PC-9 (cell line): ENCODE results near the gene CST11. TPM values are rescaled to one million over a fixed set of nuclear protein-coding genes. Genes with fewer than 3 reads are reported as not detected.

Experiments
- BruUV-seq: library from RNA; stranded (reverse); fragments of 400-500 nt; replicated peaks from 2 replicates; lab custom pipeline; 2021; lab: Mats Ljungman, UMichigan
- CTCF ChIA-PET: fragments of 300-600 bp; sonication (Branson Sonifier 250); formaldehyde crosslinking; loops from one replicate; lab custom pipeline; 2022; ENCODE audit warnings: antibody characterized with exemption; lab: Charles Lee
- POLR2A ChIA-PET: fragments of 300-600 bp; sonication (Branson Sonifier 250); formaldehyde crosslinking; loops from one replicate; lab custom pipeline; 2022; ENCODE audit warnings: antibody characterized with exemption; ENCODE audit not compliant: unreplicated experiment; lab: Charles Lee
- DNase-seq, 2 experiments: peaks; one replicate each; pipeline versions ENCODE4 v3.0.0 to v3.0.0-alpha.2; 2015 to 2022; ENCODE audit warnings: mixed read lengths in 1 of 2
- H2AFZ ChIP-seq: fragments of 200-600 bp; sonication (generic); 2 replicates; pipeline ENCODE4 v1.8.1; 2017; ENCODE audit warnings: antibody characterized with exemption
- H3F3A ChIP-seq: fragments of 200-600 bp; sonication (generic); 2 replicates; pipeline ENCODE4 v1.8.1; 2017; ENCODE audit warnings: antibody characterized with exemption, mild to moderate bottlenecking, low read depth; ENCODE audit not compliant: insufficient read depth
- H3K27ac ChIP-seq: fragments of 200-600 bp; sonication (generic); 2 replicates; pipeline ENCODE4 v1.6.1; 2016; ENCODE audit warnings: mixed run types
- H3K27me3 ChIP-seq: fragments of 200-600 bp; sonication (generic); 2 replicates; pipeline ENCODE4 v1.6.1; 2016; ENCODE audit warnings: low read depth, mixed run types; ENCODE audit not compliant: insufficient read depth
- H3K36me3 ChIP-seq: fragments of 200-600 bp; sonication (generic); 2 replicates; pipeline ENCODE4 v1.6.1; 2016; ENCODE audit warnings: low read depth, mixed run types
- H3K4me1 ChIP-seq: fragments of 200-600 bp; sonication (generic); replicated peaks from 2 replicates; pipeline ENCODE4 v1.6.1; 2016; ENCODE audit warnings: mixed run types; ENCODE audit not compliant: insufficient read depth
- H3K4me2 ChIP-seq: fragments of 200-600 bp; sonication (generic); 2 replicates; pipeline ENCODE4 v1.6.1; 2017; ENCODE audit warnings: mixed run types
- H3K4me3 ChIP-seq: fragments of 200-600 bp; sonication (generic); 2 replicates; pipeline ENCODE4 v1.6.1; 2016; ENCODE audit warnings: mixed run types
- H3K79me2 ChIP-seq: fragments of 200-600 bp; sonication (generic); 2 replicates; pipeline ENCODE4 v1.6.1; 2017; ENCODE audit warnings: low read depth, mixed run types
- H3K9me2 ChIP-seq: fragments of 200-600 bp; sonication (generic); 2 replicates; pipeline ENCODE4 v1.8.1; 2017; ENCODE audit warnings: mild to moderate bottlenecking; ENCODE audit not compliant: insufficient read depth
- H3K9me3 ChIP-seq: fragments of 200-600 bp; sonication (generic); 2 replicates; pipeline ENCODE4 v1.8.1; 2016; ENCODE audit warnings: low read depth; ENCODE audit not compliant: insufficient read depth
- H4K20me1 ChIP-seq: fragments of 200-600 bp; sonication (generic); 2 replicates; pipeline ENCODE4 v1.8.1; 2017; ENCODE audit not compliant: insufficient read depth
- CTCF ChIP-seq: fragments of 200-600 bp; sonication (generic); conservative IDR thresholded peaks from 2 replicates; pipeline ENCODE4 v1.6.1; 2017; ENCODE audit warnings: mixed run types, antibody characterized with exemption, mild to moderate bottlenecking, moderate library complexity
- EZH2 ChIP-seq: fragments of 200-600 bp; sonication (generic); IDR thresholded peaks from 2 replicates; pipeline ENCODE4 v1.8.0; 2017; ENCODE audit warnings: antibody characterized with exemption, low read depth
- intact Hi-C: fragments of 100-400 bp; cut with micrococcal nuclease; formaldehyde crosslinking; loops from one replicate; pipeline ENCODE4 v1.10.0; 2022; ENCODE audit not compliant: unreplicated experiment
- total RNA-seq: library from RNA; stranded (reverse); gene quantifications from 2 replicates; pipeline ENCODE4 v1.2.3, GENCODE V29; 2021

CST11 gene
- total RNA-seq, 1 experiment from 2014 or later = not detected

DNA sequence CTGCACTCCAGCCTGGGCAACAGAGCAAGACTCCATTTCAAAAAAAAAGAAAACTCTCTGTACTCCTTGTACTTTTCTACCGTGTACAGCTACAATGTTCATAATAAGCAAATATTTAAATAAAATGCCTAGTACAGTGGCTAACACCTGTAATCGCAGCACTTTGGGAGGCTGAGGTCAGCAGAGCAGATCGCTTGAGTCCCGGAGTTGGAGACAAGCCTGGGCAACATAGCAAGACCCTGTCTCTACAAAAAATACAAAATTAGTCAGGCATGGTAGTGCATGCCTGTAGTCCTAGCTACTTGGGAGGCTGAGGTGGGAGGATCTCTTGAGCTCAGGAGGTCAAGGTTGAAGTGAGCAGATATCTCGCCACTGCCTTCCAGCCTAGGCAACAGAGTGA lies 37.1 kb downstream of the CST11 start:
- Histone ChIP-seq H2AFZ (no peak overlapping the region), H3K27ac (no peak overlapping the region), H3K4me2 (no peak overlapping the region), H3K4me1 (peaks cover 10% of the 10 kb centered on the region), H3F3A (peaks cover 8% of the 10 kb centered on the region), H3K9me3 (no peaks in the 10 kb centered on the region), H3K27me3 (no peaks in the 10 kb centered on the region), H3K4me3 (no peak overlapping the region), H4K20me1 (peaks cover 47% of the 10 kb centered on the region), H3K79me2 (peaks cover 90% of the 10 kb centered on the region), H3K36me3 (peaks cover 10% of the 10 kb centered on the region; the same call in 1 of the 2 replicates), H3K9me2 (no peaks in the 10 kb centered on the region)
- no TSS peak for BruUV-seq
- intact Hi-C loops = no loop called here
- POLR2A ChIA-PET = no interaction called here
- CTCF ChIA-PET = no interaction called here
- TF ChIP-seq EZH2 (no peak), CTCF (no peak)
- no peak for DNase-seq

DNA sequence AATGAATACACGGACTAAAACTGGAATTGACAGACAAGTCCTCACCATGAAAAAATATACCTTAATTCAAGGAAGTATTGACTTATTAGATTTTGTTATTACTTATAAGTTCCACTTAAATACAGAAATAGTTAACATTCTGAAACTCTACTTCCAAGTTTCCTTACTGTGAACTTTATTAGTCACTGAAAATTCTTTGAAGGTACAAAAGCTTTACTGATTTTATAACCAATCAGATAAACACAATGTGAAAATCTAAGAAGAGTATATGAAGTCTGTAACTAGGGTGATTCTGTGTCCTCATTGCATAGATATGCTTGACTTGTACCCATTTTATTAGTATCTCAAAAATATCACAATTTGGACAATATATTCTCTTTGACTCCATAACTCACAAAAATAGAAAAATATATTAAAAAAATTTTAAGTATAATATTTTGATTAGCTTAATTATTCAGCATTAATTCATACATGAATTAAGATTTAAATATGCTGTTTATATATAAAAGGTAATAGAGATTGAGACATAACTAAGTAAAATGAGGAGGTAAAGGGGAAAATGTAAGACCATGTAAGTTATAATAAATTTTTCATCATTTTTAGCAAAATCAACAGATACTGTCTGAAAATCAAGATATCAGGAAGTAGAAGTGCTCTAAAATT lies 38.0 kb downstream of the CST11 start:
- Histone ChIP-seq H2AFZ (no peak overlapping the region), H4K20me1 (peaks cover 44% of the 10 kb centered on the region), H3K4me1 (peaks cover 5% of the 10 kb centered on the region), H3K36me3 (peaks cover 10% of the 10 kb centered on the region; the same call in 1 of the 2 replicates), H3K27me3 (no peaks in the 10 kb centered on the region), H3K9me3 (no peaks in the 10 kb centered on the region), H3K4me2 (no peak overlapping the region), H3K9me2 (no peaks in the 10 kb centered on the region), H3K4me3 (no peak overlapping the region), H3K27ac (no peak overlapping the region), H3F3A (peaks cover 4% of the 10 kb centered on the region), H3K79me2 (peaks cover 90% of the 10 kb centered on the region)
- POLR2A ChIA-PET = no interaction called here
- CTCF ChIA-PET = no interaction called here
- DNase-seq = no peak
- intact Hi-C loops = no loop called here
- TF ChIP-seq CTCF (no peak), EZH2 (no peak)
- no TSS peak for BruUV-seq

DNA sequence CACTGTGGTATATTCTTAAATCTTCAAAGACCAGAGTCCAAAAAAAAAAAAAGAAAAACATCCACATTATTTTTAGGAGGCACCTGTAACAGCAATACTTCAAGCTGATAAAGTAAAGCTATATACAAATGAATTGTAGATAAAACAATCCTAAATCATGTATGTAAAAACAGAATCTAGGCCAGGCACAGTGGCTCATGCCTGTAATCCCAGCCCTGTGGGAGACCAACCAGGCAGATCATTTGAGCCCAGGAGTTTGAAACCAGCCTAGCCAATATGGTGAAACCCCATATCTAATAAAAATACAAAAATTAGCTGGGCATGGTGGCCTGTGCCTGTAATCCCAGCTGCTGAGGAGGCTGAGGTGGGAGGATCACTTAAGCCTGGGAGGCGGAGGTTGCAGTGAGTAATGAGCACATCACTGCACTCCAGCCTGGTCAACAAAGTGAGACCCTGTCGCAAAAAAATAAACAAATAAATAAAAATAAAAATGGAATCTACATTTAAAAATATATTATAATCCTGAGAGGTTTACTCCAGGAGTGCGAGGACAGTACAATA lies 38.7 kb downstream of the CST11 start:
- Histone ChIP-seq H3K79me2 (peaks cover 90% of the 10 kb centered on the region), H3K9me2 (no peaks in the 10 kb centered on the region), H4K20me1 (peaks cover 37% of the 10 kb centered on the region), H3K4me3 (no peak overlapping the region), H3K4me2 (no peak overlapping the region), H3K36me3 (peaks cover 10% of the 10 kb centered on the region; the same call in 1 of the 2 replicates), H3K9me3 (no peaks in the 10 kb centered on the region), H3F3A (no peaks in the 10 kb centered on the region), H2AFZ (no peak overlapping the region), H3K27ac (no peak overlapping the region), H3K4me1 (no peaks in the 10 kb centered on the region), H3K27me3 (no peaks in the 10 kb centered on the region)
- CTCF ChIA-PET = no interaction called here
- no TSS peak for BruUV-seq
- no peak for DNase-seq
- TF ChIP-seq CTCF (no peak), EZH2 (no peak)
- intact Hi-C loops = no loop called here
- POLR2A ChIA-PET = interaction anchor here (0.6 kb wide), 1 partner anchor 64 kb away, joined by 13 read pairs; no protein-coding TSS in a partner anchor
